Upper lobe of right lung (tissue), 1 donor: ENCODE results near the gene DECR2. TPM values are rescaled to one million over a fixed set of nuclear protein-coding genes. Genes with fewer than 3 reads are reported as not detected.

Source experiments
- ATAC-seq: fragments of 200-7000 bp; cut with Tn5 transposase; one replicate; pipeline ENCODE4 v1.9.1; 2020; ENCODE audit warnings: mild to moderate bottlenecking, moderate library complexity
- DNase-seq: peaks from one replicate; pipeline ENCODE4 v3.0.0-alpha.2; 2020
- H3K27ac ChIP-seq: fragments of 200-600 bp; one replicate; pipeline ENCODE4 v1.8.0; 2022
- H3K27me3 ChIP-seq: fragments of 200-600 bp; one replicate; pipeline ENCODE4 v1.8.0; 2022; ENCODE audit warnings: mild to moderate bottlenecking
- H3K36me3 ChIP-seq: fragments of 200-600 bp; one replicate; pipeline ENCODE4 v1.8.0; 2022
- H3K4me1 ChIP-seq: fragments of 200-600 bp; one replicate; pipeline ENCODE4 v1.8.0; 2022
- H3K4me3 ChIP-seq: fragments of 200-600 bp; one replicate; pipeline ENCODE4 v1.8.0; 2022; ENCODE audit warnings: mild to moderate bottlenecking
- H3K9me3 ChIP-seq: fragments of 200-600 bp; one replicate; pipeline ENCODE4 v1.8.0; 2022
- CTCF ChIP-seq: fragments of 200-600 bp; IDR thresholded peaks from one replicate; pipeline ENCODE4 v1.8.0; 2022; ENCODE audit warnings: antibody characterized with exemption
- intact Hi-C: fragments of 100-400 bp; cut with DNase I; formaldehyde crosslinking; loops from one replicate; pipeline ENCODE4 v1.11.0; 2022
- total RNA-seq: library from RNA; stranded (reverse); fragmentation: NEBNext Ultra II Directional; extraction: Animal tissue kit (Norgen Biotek cat#: 25700); gene quantifications from one replicate; pipeline ENCODE4 v1.2.1, GENCODE V29; 2021
- donor health status: DM: no; HTN: yes; CAD: no; lungs with severe emphysema.

The DECR2 gene
- total RNA-seq, 1 donor from 2014 or later: 14.2 TPM

- TF ChIP-seq CTCF: no peak
- Histone ChIP-seq H3K27me3 (no peaks in the 10 kb centered on the region), H3K4me1 (peaks cover 19% of the 10 kb centered on the region), H3K4me3 (peak overlapping the region; percentile 56), H3K36me3 (no peaks in the 10 kb centered on the region), H3K9me3 (no peaks in the 10 kb centered on the region), H3K27ac (peak overlapping the region; percentile 58)
- intact Hi-C loops: no loop called here
- ATAC-seq (no peak), DNase-seq (no peak)
These were observed 5.5 kb upstream of the DECR2 start for GRCh38 chr16:396199-396598.

DNA sequence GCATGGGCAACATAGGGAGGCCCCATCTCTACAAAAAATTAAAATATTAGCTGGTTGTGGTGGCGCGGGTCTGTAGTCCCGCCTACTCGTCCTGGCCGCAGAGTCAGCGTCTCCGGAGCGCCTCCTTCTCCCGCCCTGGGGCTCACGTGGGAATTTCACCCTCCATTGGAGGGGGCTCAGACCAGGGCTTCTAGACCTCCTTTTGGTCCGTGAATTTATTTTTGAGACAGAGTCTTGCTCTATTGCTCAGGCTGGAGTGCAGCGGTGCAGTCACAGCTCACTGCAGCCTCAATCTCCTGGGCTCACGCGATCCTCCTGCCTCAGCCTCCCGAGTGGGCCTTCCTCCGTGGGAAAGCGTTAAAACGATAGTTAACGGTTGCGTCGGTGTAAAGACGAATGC, 5.1 kb upstream of the DECR2 start:
- ATAC-seq (no peak), DNase-seq (no peak)
- Histone ChIP-seq H3K27me3 (no peaks in the 10 kb centered on the region), H3K4me1 (peaks cover 19% of the 10 kb centered on the region), H3K27ac (peak overlapping the region; percentile 58), H3K4me3 (peak overlapping the region; percentile 56), H3K36me3 (no peaks in the 10 kb centered on the region), H3K9me3 (no peaks in the 10 kb centered on the region)
- TF ChIP-seq CTCF: no peak
- intact Hi-C loops: no loop called here

DNA sequence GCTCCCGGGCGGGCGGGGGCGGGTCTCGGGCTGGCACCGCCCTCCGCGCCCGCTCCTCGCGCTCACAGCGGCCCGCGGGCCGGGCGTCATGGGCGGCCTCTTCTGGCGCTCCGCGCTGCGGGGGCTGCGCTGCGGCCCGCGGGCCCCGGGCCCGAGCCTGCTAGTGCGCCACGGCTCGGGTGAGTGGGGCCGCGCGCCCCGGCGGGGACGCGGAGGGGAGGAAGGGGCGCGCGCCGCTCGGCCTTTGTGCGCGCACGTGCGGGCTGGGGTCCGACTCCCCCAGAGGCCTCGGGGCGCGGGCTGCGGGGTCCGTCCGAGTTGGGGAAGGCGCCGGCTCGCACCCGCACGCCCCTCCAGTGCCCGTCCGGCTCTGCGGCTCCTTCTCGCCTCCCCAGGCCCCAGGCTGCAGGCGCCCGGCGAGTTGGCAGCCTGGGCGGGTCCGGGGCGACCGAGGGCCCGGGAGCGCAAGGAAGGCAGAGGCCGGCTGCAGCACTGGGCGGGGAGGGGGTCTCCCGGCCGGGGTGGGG, 4.5 kb upstream of the DECR2 start, which contains the start of gene NME4:
TSS of gene NME4 (plus strand) at position 65 of the 527 bp plus-strand sequence. CDS start at position 89, 24 bp downstream.
- TF ChIP-seq CTCF: no peak
- Histone ChIP-seq H3K4me1 (peaks cover 20% of the 10 kb centered on the region), H3K36me3 (no peaks in the 10 kb centered on the region), H3K27ac (peak within 1 kb of the TSS; percentile 58), H3K4me3 (peak within 1 kb of the TSS; percentile 56), H3K27me3 (no peaks in the 10 kb centered on the region), H3K9me3 (no peaks in the 10 kb centered on the region)
- peak; percentile 67 for DNase-seq
- intact Hi-C loops: no loop called here
- ATAC-seq: peak; percentile 1

DNA sequence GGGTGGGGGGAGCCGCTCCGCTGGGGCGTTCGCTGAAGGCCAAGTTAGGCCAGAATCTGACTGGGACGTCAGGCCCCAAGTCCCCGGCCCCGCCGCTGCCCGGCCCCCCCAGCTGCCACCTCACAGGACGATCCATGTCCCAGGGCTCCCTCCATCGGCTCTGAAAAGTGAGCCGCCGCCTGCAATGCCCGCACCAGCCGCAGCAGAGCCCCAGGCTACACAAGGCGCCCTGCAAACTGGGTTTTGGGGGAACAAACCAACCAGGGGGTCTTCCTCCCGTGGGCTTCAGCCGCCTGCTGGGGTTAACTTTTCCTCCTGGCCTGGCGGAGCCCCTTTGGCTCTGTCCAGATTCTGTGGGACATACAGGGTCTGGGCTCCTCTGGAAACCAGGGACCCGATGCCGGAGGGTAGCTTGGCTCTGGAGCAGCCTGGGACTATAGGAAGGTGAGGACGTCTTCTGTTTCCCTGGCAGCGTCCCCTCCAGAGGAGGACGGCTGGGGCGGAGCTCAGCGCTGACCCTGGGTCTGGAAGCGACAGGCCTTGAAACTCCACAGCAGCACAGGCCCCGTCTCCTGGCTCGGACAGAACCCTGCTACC, 3.9 kb upstream of the DECR2 start:
- H3K36me3 ChIP-seq: no peaks in the 10 kb centered on the region
- intact Hi-C loops: no loop called here
- H3K9me3 ChIP-seq: no peaks in the 10 kb centered on the region
- H3K27me3 ChIP-seq: no peaks in the 10 kb centered on the region
- peak overlapping the region; percentile 42 for H3K27ac ChIP-seq
- H3K4me3 ChIP-seq: no peak overlapping the region
- peak; percentile 41 for TF ChIP-seq CTCF
- ATAC-seq (peak; percentile 38), DNase-seq (peak; percentile 86)
- H3K4me1 ChIP-seq: peaks cover 25% of the 10 kb centered on the region

GRCh38 chr16:398561-399339, 2.9 kb upstream of the DECR2 start:
- peak; percentile 68 for DNase-seq
- intact Hi-C loops: no loop called here
- no peak for TF ChIP-seq CTCF

More at GRCh38 chr16:398561-399339, 2.9 kb upstream of the DECR2 start:
- Histone ChIP-seq H3K36me3 (no peaks in the 10 kb centered on the region), H3K4me3 (no peak overlapping the region), H3K4me1 (peaks cover 25% of the 10 kb centered on the region), H3K27me3 (no peaks in the 10 kb centered on the region), H3K27ac (no peak overlapping the region), H3K9me3 (no peaks in the 10 kb centered on the region)
- no peak for ATAC-seq
